ENCODE data around the gene HSPA8.
"Not testable (repeated sequence)": the region's sequence is repeated elsewhere in the genome, so short reads cannot be mapped to it uniquely, and the experiment has no call there.

The HSPA8 gene

GRCh38 chr11:123061403-123062157, at the start of gene HSPA8:
TSS of gene HSPA8 (minus strand) at chr11:123062136. CDS start at chr11:123061324, 812 bp downstream.
- DNase-seq (ENCODE audit: low read depth), result peak; percentile 25

- DNase-seq (ENCODE audit: low read depth), result no peak
Observed at GRCh38 chr11:123111465-123111864, 49.5 kb upstream of the HSPA8 start.

- no peak for DNase-seq (ENCODE audit: low read depth)
Observed at GRCh38 chr11:123110397-123110796, 48.5 kb upstream of the HSPA8 start.

- DNase-seq (ENCODE audit: low read depth), result no peak
Observed at GRCh38 chr11:123107945-123108495, 46.1 kb upstream of the HSPA8 start.

- no peak for DNase-seq (ENCODE audit: low read depth)
Observed at GRCh38 chr11:123104697-123105096, 42.8 kb upstream of the HSPA8 start.

GRCh38 chr11:123103326-123103980, 41.5 kb upstream of the HSPA8 start:
- DNase-seq (ENCODE audit: low read depth), result peak; percentile 65

GRCh38 chr11:123100379-123101085, 38.6 kb upstream of the HSPA8 start:
- no peak for DNase-seq (ENCODE audit: low read depth)

GRCh38 chr11:123098990-123099389, 37.1 kb upstream of the HSPA8 start:
- DNase-seq (ENCODE audit: low read depth), result no peak

- DNase-seq (ENCODE audit: low read depth), result no peak
Observed at GRCh38 chr11:123093739-123094138, 31.8 kb upstream of the HSPA8 start.

- DNase-seq (ENCODE audit: low read depth), result no peak
Observed at GRCh38 chr11:123091506-123091905, 29.6 kb upstream of the HSPA8 start.

GRCh38 chr11:123090168-123090567, 28.2 kb upstream of the HSPA8 start:
- not testable (repeated sequence) for DNase-seq (ENCODE audit: low read depth)

- not testable (repeated sequence) for DNase-seq (ENCODE audit: low read depth)
Observed at GRCh38 chr11:123088896-123089295, 27.0 kb upstream of the HSPA8 start.

GRCh38 chr11:123087657-123088056, 25.7 kb upstream of the HSPA8 start:
- not testable (repeated sequence) for DNase-seq (ENCODE audit: low read depth)

- no peak for DNase-seq (ENCODE audit: low read depth)
Observed at GRCh38 chr11:123086305-123086704, 24.4 kb upstream of the HSPA8 start.

- no peak for DNase-seq (ENCODE audit: low read depth)
Observed at GRCh38 chr11:123085497-123085896, 23.6 kb upstream of the HSPA8 start.

- no peak for DNase-seq (ENCODE audit: low read depth)
Observed at GRCh38 chr11:123084454-123084853, 22.5 kb upstream of the HSPA8 start.

- DNase-seq (ENCODE audit: low read depth), result peak; percentile 99
Observed at GRCh38 chr11:123083623-123084029, 21.7 kb upstream of the HSPA8 start.

- no peak for DNase-seq (ENCODE audit: low read depth)
Observed at GRCh38 chr11:123082977-123083376, 21.0 kb upstream of the HSPA8 start.

GRCh38 chr11:123080015-123080414, 18.1 kb upstream of the HSPA8 start:
- DNase-seq (ENCODE audit: low read depth), result no peak

GRCh38 chr11:123076484-123076883, 14.5 kb upstream of the HSPA8 start:
- no peak for DNase-seq (ENCODE audit: low read depth)

GRCh38 chr11:123073343-123074057, 11.6 kb upstream of the HSPA8 start:
- no peak for DNase-seq (ENCODE audit: low read depth)

- no peak for DNase-seq (ENCODE audit: low read depth)
Observed at GRCh38 chr11:123072762-123073161, 10.8 kb upstream of the HSPA8 start.

Measured in stromal cell of bone marrow (primary cell).